IMR-90 (cell line): ENCODE results near the gene C2orf69. TPM values are rescaled to one million over a fixed set of nuclear protein-coding genes. Genes with fewer than 3 reads are reported as not detected.

Source experiments
- ATAC-seq: fragments of 200-7000 bp; cut with Tn5 transposase; 2 replicates; pipeline ENCODE4 v1.9.1; 2020; ENCODE audit warnings: low read depth, mild to moderate bottlenecking, moderate library complexity
- BruUV-seq: library from RNA; stranded (reverse); fragments of 400-500 nt; replicated peaks from 2 replicates; lab custom pipeline; 2021; lab: Mats Ljungman, UMichigan
- CTCF ChIA-PET: fragments of 300-600 bp; formaldehyde crosslinking; extraction: SDS; loops from one replicate; lab custom pipeline; 2021; ENCODE audit warnings: antibody characterized with exemption; lab: Yijun Ruan, JAX
- POLR2A ChIA-PET: fragments of 300-600 bp; sonication (Branson Sonifier 250); formaldehyde crosslinking; loops from one replicate; lab custom pipeline; 2022; ENCODE audit warnings: antibody characterized with exemption; ENCODE audit not compliant: unreplicated experiment; lab: Charles Lee
- DNase-seq: peaks from one replicate; pipeline ENCODE4 v3.0.0; 2013
- H2AFZ ChIP-seq: replicated peaks from 2 replicates; pipeline ENCODE3; 2013; ENCODE audit warnings: low read length, mild to moderate bottlenecking; ENCODE audit not compliant: poor library complexity
- H2AK5ac ChIP-seq: 2 replicates; pipeline ENCODE4 v1.6.1; 2013; ENCODE audit warnings: low read depth, low read length, inconsistent platforms
- H2AK9ac ChIP-seq: replicated peaks from 2 replicates; pipeline ENCODE3; 2013; ENCODE audit warnings: mild to moderate bottlenecking, low read depth, low read length, moderate library complexity; ENCODE audit not compliant: poor library complexity
- H2BK120ac ChIP-seq: 2 replicates; pipeline ENCODE4 v1.6.1; 2013; ENCODE audit warnings: low read depth, low read length, inconsistent platforms
- H2BK15ac ChIP-seq: 3 replicates; pipeline ENCODE4 v1.6.1; 2013; ENCODE audit warnings: low read depth, low read length, inconsistent platforms
- H2BK20ac ChIP-seq: 2 replicates; pipeline ENCODE4 v1.6.1; 2013; ENCODE audit warnings: low read depth, mild to moderate bottlenecking, inconsistent platforms, low read length, moderate library complexity
- H2BK5ac ChIP-seq: 2 replicates; pipeline ENCODE4 v1.6.1; 2013; ENCODE audit warnings: mild to moderate bottlenecking, low read depth, low read length, inconsistent platforms; ENCODE audit not compliant: poor library complexity, severe bottlenecking
- H3K14ac ChIP-seq: replicated peaks from 2 replicates; pipeline ENCODE4 v1.6.1; 2013; ENCODE audit warnings: low read depth, low read length, inconsistent platforms
- H3K18ac ChIP-seq: 2 replicates; pipeline ENCODE4 v1.6.1; 2013; ENCODE audit warnings: low read depth, low read length, control low read depth
- H3K23ac ChIP-seq: 2 replicates; pipeline ENCODE4 v1.6.1; 2013; ENCODE audit warnings: low read depth, low read length, inconsistent platforms
- H3K27ac ChIP-seq: 2 replicates; pipeline ENCODE4 v1.5.1; 2013; ENCODE audit warnings: mild to moderate bottlenecking, control low read depth, low read length; ENCODE audit not compliant: insufficient read depth
- H3K27me3 ChIP-seq: 2 replicates; pipeline ENCODE4 v1.6.1; 2013; ENCODE audit warnings: low read length; ENCODE audit not compliant: control insufficient read depth, insufficient read depth
- H3K36me3 ChIP-seq: 2 replicates; pipeline ENCODE4 v1.6.1; 2013; ENCODE audit warnings: low read length, mixed read lengths; ENCODE audit not compliant: control insufficient read depth, insufficient read depth
- H3K4ac ChIP-seq: 2 replicates; pipeline ENCODE4 v1.6.1; 2013; ENCODE audit warnings: low read depth, low read length, inconsistent platforms
- H3K4me1 ChIP-seq: 2 replicates; pipeline ENCODE4 v1.6.1; 2013; ENCODE audit warnings: low read length, mixed read lengths; ENCODE audit not compliant: control insufficient read depth, insufficient read depth
- H3K4me2 ChIP-seq: 2 replicates; pipeline ENCODE4 v1.6.1; 2013; ENCODE audit warnings: low read depth, mild to moderate bottlenecking, control low read depth, low read length, moderate library complexity
- H3K4me3 ChIP-seq: 2 replicates; pipeline ENCODE4 v1.5.1; 2013; ENCODE audit warnings: low read depth, mild to moderate bottlenecking, control low read depth, low read length, moderate library complexity; ENCODE audit not compliant: insufficient read depth
- H3K56ac ChIP-seq: 2 replicates; pipeline ENCODE4 v1.6.1; 2013; ENCODE audit warnings: low read length, inconsistent platforms; ENCODE audit not compliant: insufficient read depth; ENCODE audit errors: extremely low read depth
- H3K79me1 ChIP-seq, 2 experiments: 2 replicates each; pipeline ENCODE4 v1.6.1; 2013; ENCODE audit warnings: low read length in 2 of 2, inconsistent platforms in 1 of 2, low read depth in 1 of 2
- H3K9ac ChIP-seq: 2 replicates; pipeline ENCODE4 v1.6.1; 2013; ENCODE audit warnings: low read depth, low read length, control low read depth
- H3K9me1 ChIP-seq: 2 replicates; pipeline ENCODE4 v1.6.1; 2013; ENCODE audit warnings: low read length, inconsistent platforms; ENCODE audit not compliant: insufficient read depth
- H3K9me3 ChIP-seq: 2 replicates; pipeline ENCODE4 v1.6.1; 2013; ENCODE audit warnings: low read length; ENCODE audit not compliant: control insufficient read depth, insufficient read depth
- H4K20me1 ChIP-seq: 2 replicates; pipeline ENCODE4 v1.6.1; 2013; ENCODE audit warnings: low read length, inconsistent platforms; ENCODE audit not compliant: insufficient read depth
- H4K5ac ChIP-seq: 2 replicates; pipeline ENCODE4 v1.6.1; 2013; ENCODE audit warnings: mild to moderate bottlenecking, low read depth, low read length, control low read depth
- H4K8ac ChIP-seq, 2 experiments: 2 replicates each; pipeline ENCODE4 v1.6.1; 2013; ENCODE audit warnings: low read depth in 2 of 2, low read length in 2 of 2, control low read depth in 1 of 2, inconsistent platforms in 1 of 2
- H4K91ac ChIP-seq: 2 replicates; pipeline ENCODE4 v1.6.1; 2013; ENCODE audit warnings: low read depth, low read length, inconsistent platforms; ENCODE audit not compliant: insufficient read depth
- CHD1 ChIP-seq: IDR thresholded peaks from 2 replicates; pipeline ENCODE4 v1.6.1; 2012; ENCODE audit warnings: low read depth, low read length, improper control_type of control experiment
- MXI1 ChIP-seq: IDR thresholded peaks from 2 replicates; pipeline ENCODE4 v1.6.1; 2012; ENCODE audit warnings: low read depth, mild to moderate bottlenecking, low read length, moderate library complexity, borderline replicate concordance
- NFE2L2 ChIP-seq: fragments of 150-350 bp; IDR thresholded peaks from 2 replicates; pipeline ENCODE4 v1.6.1; 2016; ENCODE audit warnings: low read depth, mild to moderate bottlenecking, low read length
- POLR2A ChIP-seq: IDR thresholded peaks from 2 replicates; pipeline ENCODE4 v1.6.1; 2012; ENCODE audit warnings: mild to moderate bottlenecking, low read depth, low read length
- RAD21 ChIP-seq: IDR thresholded peaks from 2 replicates; pipeline ENCODE4 v1.6.1; 2012; ENCODE audit warnings: low read length, improper control_type of control experiment
- RCOR1 ChIP-seq: IDR thresholded peaks from 2 replicates; pipeline ENCODE4 v1.6.1; 2012; ENCODE audit warnings: mild to moderate bottlenecking, low read length, improper control_type of control experiment; ENCODE audit not compliant: insufficient replicate concordance
- RFX5 ChIP-seq: IDR thresholded peaks from 2 replicates; pipeline ENCODE4 v1.8.0; 2012; ENCODE audit warnings: low read depth, mild to moderate bottlenecking, low read length, moderate library complexity
- WGBS, 2 experiments: methylation state at CpG; one replicate each; pipeline versions ENCODE4 v1.1.5 to v1.1.7; 2013; ENCODE audit warnings: missing lambda C conversion rate in 2 of 2; ENCODE audit not compliant: insufficient read length in 1 of 2; ENCODE audit errors: extremely low coverage in 2 of 2; 5-methylcytosine and 5-hydroxymethylcytosine counted together
- dilution Hi-C: fragments of 300-500 bp; cut with HindIII; formaldehyde crosslinking; loops from one replicate; pipeline ENCODE4 v1.14.3; 2018; ENCODE audit warnings: low sequenced_read_pairs; ENCODE audit not compliant: unreplicated experiment
- in situ Hi-C: fragments of 300-500 bp; cut with MboI; formaldehyde crosslinking; loops from 3 replicates; pipeline ENCODE4 v1.14.3; 2019; ENCODE audit warnings: low sequenced_read_pairs, inconsistent platforms, mixed read lengths
- intact Hi-C: fragments of 100-400 bp; cut with micrococcal nuclease; formaldehyde crosslinking; loops from 2 replicates; pipeline ENCODE4 v1.10.0; 2022
- polyA plus RNA-seq, 3 experiments: library from polyadenylated mRNA; depleted of rRNA; stranded (reverse); fragments of >200 nt; gene quantifications; 2 replicates each; pipeline ENCODE4 v1.2.3, GENCODE V29; 2012; ENCODE audit warnings: low replicate concordance in 1 of 3
- total RNA-seq: library from RNA; depleted of rRNA; stranded (reverse); fragments of >200 nt; gene quantifications from 2 replicates; pipeline ENCODE4 v1.2.3, GENCODE V29; 2012
- TF ChIP-seq, protein P1 (sequence below): conservative IDR thresholded peaks from 2 replicates; pipeline ENCODE4 v1.5.1; 2012; ENCODE audit warnings: mild to moderate bottlenecking, low read depth, low read length, improper control_type of control experiment
- TF ChIP-seq, protein P2 (sequence below): fragments of 150-350 bp; IDR thresholded peaks from 2 replicates; pipeline ENCODE4 v1.6.1; 2017; ENCODE audit warnings: mild to moderate bottlenecking, antibody characterized with exemption, low read length, low read depth
- TF ChIP-seq, protein P3 (sequence below): fragments of 150-350 bp; IDR thresholded peaks from 2 replicates; pipeline ENCODE4 v1.6.1; 2016; ENCODE audit warnings: low read depth, mild to moderate bottlenecking, low read length, moderate library complexity, borderline replicate concordance

The C2orf69 gene
- total and polyA plus RNA-seq, 2 of the 4 experiments (the other 2 are of a cell fraction) = 3.1 to 4.7 TPM

DNA sequence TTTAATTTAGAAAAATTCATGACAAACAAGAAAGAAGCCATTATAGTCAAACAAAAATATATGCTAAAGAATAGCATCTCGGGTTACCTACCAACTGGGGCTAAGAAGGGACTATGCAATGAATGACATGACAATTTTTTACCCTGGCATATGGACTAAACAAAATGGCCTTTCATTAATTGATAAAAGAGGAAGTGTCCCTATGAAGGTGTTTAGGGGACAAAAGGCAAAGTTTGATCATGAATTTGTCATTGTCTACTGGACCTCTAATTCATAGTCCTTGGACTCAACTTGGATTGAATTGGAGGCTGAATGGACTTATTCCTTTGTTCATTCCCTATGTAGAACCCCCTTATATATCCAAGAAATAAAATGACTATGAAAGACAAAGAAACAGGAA, 57.0 kb downstream of the C2orf69 start:
- Histone ChIP-seq H3K4me2 (no peak overlapping the region), H3K56ac (no peak overlapping the region), H4K8ac (no peak overlapping the region), H2BK15ac (no peak overlapping the region), H3K27me3 (no peaks in the 10 kb centered on the region), H4K91ac (no peak overlapping the region), H4K20me1 (no peaks in the 10 kb centered on the region), H3K9me3 (no peaks in the 10 kb centered on the region), H2BK5ac (no peak overlapping the region), H2AK5ac (no peak overlapping the region), H2BK20ac (no peak overlapping the region), H3K4me1 (no peaks in the 10 kb centered on the region), H2AK9ac (no peak overlapping the region), H3K9ac (no peak overlapping the region), H3K4me3 (no peak overlapping the region), H3K27ac (no peak overlapping the region), H3K23ac (no peak overlapping the region), H3K36me3 (peaks cover 11% of the 10 kb centered on the region), H2AFZ (no peak overlapping the region), H3K4ac (no peak overlapping the region), H3K18ac (no peak overlapping the region), H3K14ac (no peak overlapping the region), H4K5ac (no peak overlapping the region), H2BK120ac (no peak overlapping the region), H3K9me1 (no peaks in the 10 kb centered on the region), H3K79me1 (no peaks in the 10 kb centered on the region)
- ATAC-seq (no peak), DNase-seq (no peak)
- no CpG with 5 or more reads among the region's 1 CpG for WGBS, 2 experiments
- no TSS peak for BruUV-seq
- intact Hi-C loops (no loop called here), in situ Hi-C loops (no loop called here), dilution Hi-C loops (no loop called here)
- ChIA-PET CTCF (no interaction called here), POLR2A (no interaction called here)
- TF ChIP-seq, protein P1, sequence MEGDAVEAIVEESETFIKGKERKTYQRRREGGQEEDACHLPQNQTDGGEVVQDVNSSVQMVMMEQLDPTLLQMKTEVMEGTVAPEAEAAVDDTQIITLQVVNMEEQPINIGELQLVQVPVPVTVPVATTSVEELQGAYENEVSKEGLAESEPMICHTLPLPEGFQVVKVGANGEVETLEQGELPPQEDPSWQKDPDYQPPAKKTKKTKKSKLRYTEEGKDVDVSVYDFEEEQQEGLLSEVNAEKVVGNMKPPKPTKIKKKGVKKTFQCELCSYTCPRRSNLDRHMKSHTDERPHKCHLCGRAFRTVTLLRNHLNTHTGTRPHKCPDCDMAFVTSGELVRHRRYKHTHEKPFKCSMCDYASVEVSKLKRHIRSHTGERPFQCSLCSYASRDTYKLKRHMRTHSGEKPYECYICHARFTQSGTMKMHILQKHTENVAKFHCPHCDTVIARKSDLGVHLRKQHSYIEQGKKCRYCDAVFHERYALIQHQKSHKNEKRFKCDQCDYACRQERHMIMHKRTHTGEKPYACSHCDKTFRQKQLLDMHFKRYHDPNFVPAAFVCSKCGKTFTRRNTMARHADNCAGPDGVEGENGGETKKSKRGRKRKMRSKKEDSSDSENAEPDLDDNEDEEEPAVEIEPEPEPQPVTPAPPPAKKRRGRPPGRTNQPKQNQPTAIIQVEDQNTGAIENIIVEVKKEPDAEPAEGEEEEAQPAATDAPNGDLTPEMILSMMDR = no peak
- TF ChIP-seq, protein P2, sequence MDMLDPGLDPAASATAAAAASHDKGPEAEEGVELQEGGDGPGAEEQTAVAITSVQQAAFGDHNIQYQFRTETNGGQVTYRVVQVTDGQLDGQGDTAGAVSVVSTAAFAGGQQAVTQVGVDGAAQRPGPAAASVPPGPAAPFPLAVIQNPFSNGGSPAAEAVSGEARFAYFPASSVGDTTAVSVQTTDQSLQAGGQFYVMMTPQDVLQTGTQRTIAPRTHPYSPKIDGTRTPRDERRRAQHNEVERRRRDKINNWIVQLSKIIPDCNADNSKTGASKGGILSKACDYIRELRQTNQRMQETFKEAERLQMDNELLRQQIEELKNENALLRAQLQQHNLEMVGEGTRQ = no peak
- TF ChIP-seq POLR2A (no peak), MXI1 (no peak), RFX5 (no peak), RAD21 (no peak), NFE2L2 (no peak), CHD1 (no peak), RCOR1 (no peak)
- TF ChIP-seq, protein P3, sequence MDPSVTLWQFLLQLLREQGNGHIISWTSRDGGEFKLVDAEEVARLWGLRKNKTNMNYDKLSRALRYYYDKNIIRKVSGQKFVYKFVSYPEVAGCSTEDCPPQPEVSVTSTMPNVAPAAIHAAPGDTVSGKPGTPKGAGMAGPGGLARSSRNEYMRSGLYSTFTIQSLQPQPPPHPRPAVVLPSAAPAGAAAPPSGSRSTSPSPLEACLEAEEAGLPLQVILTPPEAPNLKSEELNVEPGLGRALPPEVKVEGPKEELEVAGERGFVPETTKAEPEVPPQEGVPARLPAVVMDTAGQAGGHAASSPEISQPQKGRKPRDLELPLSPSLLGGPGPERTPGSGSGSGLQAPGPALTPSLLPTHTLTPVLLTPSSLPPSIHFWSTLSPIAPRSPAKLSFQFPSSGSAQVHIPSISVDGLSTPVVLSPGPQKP = no peak
